DOHH2 (cell line): ENCODE data around the gene ZNF521.

ENCODE experiments used
- H3F3A ChIP-seq: fragments of 200-600 bp; sonication (generic), shearing (Covaris generic); 2 replicates; pipeline ENCODE4 v1.6.0; 2016; ENCODE audit warnings: antibody characterized with exemption, mild to moderate bottlenecking; ENCODE audit not compliant: control insufficient read depth, insufficient read depth
- H3K27ac ChIP-seq: fragments of 200-600 bp; sonication (generic); 2 replicates; pipeline ENCODE4 v1.5.1; 2014; ENCODE audit warnings: low read depth, mild to moderate bottlenecking, low read length, moderate library complexity
- H3K27me3 ChIP-seq: fragments of 200-600 bp; sonication (generic); 2 replicates; pipeline ENCODE4 v1.6.1; 2014; ENCODE audit warnings: mild to moderate bottlenecking, low read length, mixed read lengths; ENCODE audit not compliant: control insufficient read depth
- H3K36me3 ChIP-seq: fragments of 200-600 bp; sonication (generic); 2 replicates; pipeline ENCODE4 v1.6.1; 2014; ENCODE audit warnings: mild to moderate bottlenecking, low read length, moderate library complexity, mixed read lengths; ENCODE audit not compliant: control insufficient read depth
- H3K4me1 ChIP-seq: fragments of 200-600 bp; sonication (generic); 2 replicates; pipeline ENCODE4 v1.6.1; 2014; ENCODE audit warnings: mild to moderate bottlenecking, low read length, mixed read lengths; ENCODE audit not compliant: control insufficient read depth
- H3K4me2 ChIP-seq: fragments of 200-600 bp; sonication (generic); 2 replicates; pipeline ENCODE4 v1.6.0; 2014; ENCODE audit warnings: mild to moderate bottlenecking, low read length, moderate library complexity
- H3K4me3 ChIP-seq: fragments of 200-600 bp; sonication (generic); 2 replicates; pipeline ENCODE4 v1.5.1; 2014; ENCODE audit warnings: mild to moderate bottlenecking, low read length, mixed read lengths
- H3K79me2 ChIP-seq: fragments of 200-600 bp; sonication (generic); 2 replicates; pipeline ENCODE4 v1.6.1; 2014; ENCODE audit warnings: mild to moderate bottlenecking, low read length, mixed read lengths; ENCODE audit not compliant: control insufficient read depth
- H3K9me2 ChIP-seq: fragments of 200-600 bp; sonication (generic); replicated peaks from 2 replicates; pipeline ENCODE4 v1.6.1; 2014; ENCODE audit warnings: mild to moderate bottlenecking, low read length, mixed read lengths; ENCODE audit not compliant: control insufficient read depth
- H3K9me3 ChIP-seq: fragments of 200-600 bp; sonication (generic); 2 replicates; pipeline ENCODE4 v1.6.1; 2014; ENCODE audit warnings: antibody characterized with exemption, low read length, mixed read lengths; ENCODE audit not compliant: control insufficient read depth, insufficient read depth
- H4K20me1 ChIP-seq: fragments of 200-600 bp; sonication (generic); 2 replicates; pipeline ENCODE4 v1.6.0; 2014; ENCODE audit warnings: low read depth, mild to moderate bottlenecking, antibody characterized with exemption, low read length, moderate library complexity; ENCODE audit not compliant: control insufficient read depth, insufficient read depth
- EZH2phosphoT487 ChIP-seq: fragments of 200-600 bp; sonication (generic); IDR thresholded peaks from 2 replicates; pipeline ENCODE4 v1.6.1; 2017; ENCODE audit warnings: borderline replicate concordance, mild to moderate bottlenecking, antibody characterized with exemption, low read length, moderate library complexity, mixed read lengths
- TF ChIP-seq, protein P1 (sequence below): fragments of 200-600 bp; sonication (generic); IDR thresholded peaks from one replicate; pipeline ENCODE4 v1.5.1; 2014; ENCODE audit warnings: antibody characterized with exemption, mild to moderate bottlenecking, low read depth, low read length; ENCODE audit not compliant: poor library complexity, severe bottlenecking

Gene ZNF521

DNA sequence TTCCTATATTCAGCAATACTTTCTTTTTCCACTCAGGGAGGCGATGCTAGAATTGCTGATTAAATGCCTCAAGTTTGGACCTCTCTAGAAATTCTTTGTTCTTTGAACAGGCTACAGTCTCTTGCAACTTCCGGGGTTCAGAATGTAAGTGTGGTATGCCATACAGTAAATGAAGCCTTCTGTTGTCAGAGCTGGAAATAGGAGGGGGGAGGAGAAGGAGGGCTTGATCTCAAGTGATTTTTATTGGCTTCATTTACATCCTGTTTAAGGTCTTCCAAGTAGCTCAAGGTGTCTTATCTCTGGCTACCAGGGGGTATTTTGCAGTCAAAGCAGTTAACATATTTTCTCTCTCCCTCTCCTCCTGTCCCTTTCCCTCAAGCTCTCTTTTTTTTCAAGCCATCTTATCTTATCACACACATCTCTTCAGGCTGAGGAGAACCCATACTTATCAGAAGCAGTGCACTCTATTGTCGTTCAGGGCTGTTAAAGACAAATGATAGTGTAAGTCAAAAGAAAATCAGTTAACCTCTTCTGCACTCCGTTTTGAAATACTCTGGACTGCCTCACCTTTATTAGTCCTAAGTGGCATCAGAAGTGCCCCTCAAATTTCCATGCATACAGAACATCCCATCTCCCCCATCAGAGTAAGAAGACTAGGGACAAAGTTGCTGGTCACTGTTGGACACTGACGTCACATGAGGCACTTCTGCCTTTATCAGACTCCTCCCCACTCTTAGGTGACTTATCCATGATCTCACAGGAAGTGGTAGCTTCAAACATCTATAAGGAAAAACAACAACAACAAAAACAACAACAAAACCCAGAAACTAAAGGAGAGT, 112.2 kb downstream of the ZNF521 start:
- H3K4me2 ChIP-seq, result no peak overlapping the region
- no peaks in the 10 kb centered on the region for H3K79me2 ChIP-seq
- H3K9me2 ChIP-seq, result no peaks in the 10 kb centered on the region
- H3K27ac ChIP-seq, result no peak overlapping the region
- H3F3A ChIP-seq, result no peaks in the 10 kb centered on the region
- no peak overlapping the region for H3K4me3 ChIP-seq
- no peaks in the 10 kb centered on the region for H3K36me3 ChIP-seq
- no peaks in the 10 kb centered on the region for H3K27me3 ChIP-seq
- H4K20me1 ChIP-seq, result no peaks in the 10 kb centered on the region
- no peaks in the 10 kb centered on the region for H3K4me1 ChIP-seq
- no peaks in the 10 kb centered on the region for H3K9me3 ChIP-seq
- TF ChIP-seq, protein P1, sequence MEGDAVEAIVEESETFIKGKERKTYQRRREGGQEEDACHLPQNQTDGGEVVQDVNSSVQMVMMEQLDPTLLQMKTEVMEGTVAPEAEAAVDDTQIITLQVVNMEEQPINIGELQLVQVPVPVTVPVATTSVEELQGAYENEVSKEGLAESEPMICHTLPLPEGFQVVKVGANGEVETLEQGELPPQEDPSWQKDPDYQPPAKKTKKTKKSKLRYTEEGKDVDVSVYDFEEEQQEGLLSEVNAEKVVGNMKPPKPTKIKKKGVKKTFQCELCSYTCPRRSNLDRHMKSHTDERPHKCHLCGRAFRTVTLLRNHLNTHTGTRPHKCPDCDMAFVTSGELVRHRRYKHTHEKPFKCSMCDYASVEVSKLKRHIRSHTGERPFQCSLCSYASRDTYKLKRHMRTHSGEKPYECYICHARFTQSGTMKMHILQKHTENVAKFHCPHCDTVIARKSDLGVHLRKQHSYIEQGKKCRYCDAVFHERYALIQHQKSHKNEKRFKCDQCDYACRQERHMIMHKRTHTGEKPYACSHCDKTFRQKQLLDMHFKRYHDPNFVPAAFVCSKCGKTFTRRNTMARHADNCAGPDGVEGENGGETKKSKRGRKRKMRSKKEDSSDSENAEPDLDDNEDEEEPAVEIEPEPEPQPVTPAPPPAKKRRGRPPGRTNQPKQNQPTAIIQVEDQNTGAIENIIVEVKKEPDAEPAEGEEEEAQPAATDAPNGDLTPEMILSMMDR, result no peak

DNA sequence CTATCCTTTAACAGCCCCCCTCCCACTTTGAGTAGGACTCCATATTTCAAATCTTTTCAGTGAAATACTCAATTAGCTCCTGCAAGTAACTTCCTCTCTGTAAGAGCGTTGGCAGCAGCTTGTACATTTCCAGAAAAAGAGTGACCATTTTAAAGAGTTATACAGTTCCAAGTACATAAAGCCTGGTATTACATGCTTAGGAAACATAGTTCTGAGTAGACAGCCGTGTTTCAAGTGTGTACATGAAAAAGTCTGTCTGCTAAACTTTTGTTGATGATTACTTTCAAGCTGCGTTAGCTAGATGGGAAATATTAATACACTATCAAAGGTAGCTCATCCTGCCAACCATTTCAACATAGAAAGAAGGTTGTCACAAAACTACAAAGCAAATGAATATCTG, 112.8 kb downstream of the ZNF521 start:
- H3K9me3 ChIP-seq, result no peaks in the 10 kb centered on the region
- no peaks in the 10 kb centered on the region for H3K36me3 ChIP-seq
- H3K79me2 ChIP-seq, result no peaks in the 10 kb centered on the region
- TF ChIP-seq, protein P1, result no peak
- no peak for TF ChIP-seq EZH2phosphoT487
- no peaks in the 10 kb centered on the region for H4K20me1 ChIP-seq
- H3K27me3 ChIP-seq, result no peaks in the 10 kb centered on the region
- no peak overlapping the region for H3K27ac ChIP-seq
- no peak overlapping the region for H3K4me3 ChIP-seq
- no peaks in the 10 kb centered on the region for H3F3A ChIP-seq
- no peaks in the 10 kb centered on the region for H3K9me2 ChIP-seq
- H3K4me2 ChIP-seq, result no peak overlapping the region
- H3K4me1 ChIP-seq, result no peaks in the 10 kb centered on the region

DNA sequence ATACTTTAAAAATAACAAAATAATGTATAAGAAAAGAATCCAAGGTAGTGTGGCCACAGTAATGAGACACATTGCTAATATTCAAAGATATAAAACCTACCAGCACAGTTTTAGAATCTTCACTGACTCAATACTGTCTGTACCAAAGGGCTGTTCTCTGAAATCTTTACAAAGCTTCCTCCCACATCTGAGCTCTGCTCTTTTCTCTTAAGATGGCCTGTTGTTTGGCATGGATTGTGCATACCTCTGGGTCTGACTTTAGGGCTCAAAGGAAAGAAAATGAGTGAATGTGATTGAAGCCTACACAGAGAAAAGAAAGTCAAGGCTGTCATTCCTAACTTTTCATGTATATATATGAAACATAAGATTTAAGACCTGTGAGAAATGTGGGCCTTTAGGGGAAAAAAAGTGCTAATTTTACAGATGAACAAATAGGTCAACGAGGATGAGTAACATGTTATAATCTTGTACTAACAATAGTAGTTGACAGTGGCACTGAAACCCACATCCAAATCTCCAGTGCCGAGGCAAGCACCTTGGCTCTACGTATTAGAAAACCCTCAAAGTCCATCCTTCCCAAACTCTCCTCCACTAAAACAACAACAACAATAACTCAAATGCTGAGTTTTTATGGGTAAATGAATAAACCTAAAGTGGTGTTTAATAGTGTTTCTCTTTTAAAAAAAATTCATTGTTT, 114.2 kb downstream of the ZNF521 start:
- Histone ChIP-seq H3K79me2 (no peaks in the 10 kb centered on the region), H3K27ac (no peak overlapping the region), H3F3A (no peaks in the 10 kb centered on the region), H3K4me1 (no peaks in the 10 kb centered on the region), H3K4me3 (no peak overlapping the region), H3K9me3 (no peaks in the 10 kb centered on the region), H3K36me3 (no peaks in the 10 kb centered on the region), H4K20me1 (no peaks in the 10 kb centered on the region), H3K27me3 (peaks cover 3% of the 10 kb centered on the region; the same call in 1 of the 2 replicates), H3K9me2 (no peaks in the 10 kb centered on the region), H3K4me2 (no peak overlapping the region)
- TF ChIP-seq, protein P1, result no peak
- no peak for TF ChIP-seq EZH2phosphoT487
